ENCODE data around the gene IGF1R. TPM values are rescaled to one million over a fixed set of nuclear protein-coding genes. Genes with fewer than 3 reads are reported as not detected.

The IGF1R gene
- total RNA-seq, 1 experiment from 2014 or later = 16.3 TPM

- DNase-seq (ENCODE audit: low read depth, low spot score) (peak; percentile 31), ATAC-seq (peak; percentile 84)
- Histone ChIP-seq H3K79me2 (ENCODE audit: insufficient read depth, low read length) (no peaks in the 10 kb centered on the region), H4K20me1 (ENCODE audit: insufficient read depth) (no peaks in the 10 kb centered on the region), H3K4me3 (replicated peaks in 1 of 2; ENCODE audit: low read depth in 1 of 2, low read length in 2 of 2) (no peak overlapping the region), H3K27ac (ENCODE audit: low read depth, low read length) (no peak overlapping the region), H3K9me3 (ENCODE audit: control insufficient read depth in 1 of 2, insufficient read depth in 1 of 2, low read depth in 1 of 2, low read length in 2 of 2) (no peaks in the 10 kb centered on the region), H3K9ac (ENCODE audit: low read length) (no peak overlapping the region), H3K9me2 (ENCODE audit: insufficient read depth) (no peaks in the 10 kb centered on the region), H3K36me3 (ENCODE audit: control insufficient read depth in 1 of 2, insufficient read depth in 2 of 2, low read length in 2 of 2) (no peaks in the 10 kb centered on the region), H3K4me1 (ENCODE audit: control insufficient read depth in 1 of 2, insufficient read depth in 2 of 2, low read length in 2 of 2) (no peaks in the 10 kb centered on the region; a peak in 1 of 4 replicates), H2AFZ (ENCODE audit: low read depth, low read length, poor library complexity, severe bottlenecking) (no peak overlapping the region), H3K4me2 (ENCODE audit: low read length) (no peak overlapping the region), H3K27me3 (ENCODE audit: insufficient read depth, low read length) (no peaks in the 10 kb centered on the region)
- POLR2A ChIA-PET = interaction anchor here (0.8 kb wide), 1 partner anchor 439 kb away, joined by 3 read pairs; no protein-coding TSS in a partner anchor
- no peak for TF ChIP-seq YY1 (IDR thresholded peaks at IDR 0.05; ENCODE audit: extremely low read depth, insufficient replicate concordance, low read depth, low read length)
- no peak for TF ChIP-seq JUND (IDR thresholded peaks at IDR 0.05)
- no peak for TF ChIP-seq ZFX (IDR thresholded peaks at IDR 0.05)
- TF ChIP-seq FOSL1 (IDR thresholded peaks at IDR 0.05; ENCODE audit: low read depth) = no peak
- peak; percentile 76 for TF ChIP-seq RAD21 (IDR thresholded peaks at IDR 0.05; ENCODE audit: low read depth)
- no peak for TF ChIP-seq ELF1 (IDR thresholded peaks at IDR 0.05; ENCODE audit: borderline replicate concordance, low read depth)
- no peak for TF ChIP-seq POLR2A (IDR thresholded peaks at IDR 0.05; ENCODE audit: borderline replicate concordance, extremely low read depth, insufficient read depth, insufficient read length)
- TF ChIP-seq REST (IDR thresholded peaks at IDR 0.05; ENCODE audit: low read depth) = no peak
- no peak for TF ChIP-seq ZBTB33 (IDR thresholded peaks at IDR 0.05; ENCODE audit: extremely low read depth, insufficient replicate concordance, low read length)
- TF ChIP-seq CBX3 (IDR thresholded peaks at IDR 0.05; ENCODE audit: low read depth) = peak; percentile 39; the same call in 1 of the 2 replicates
- no peak for TF ChIP-seq TCF7L2 (IDR thresholded peaks at IDR 0.05; ENCODE audit: borderline replicate concordance, extremely low read depth, insufficient read depth, insufficient read length)
- TF ChIP-seq SIN3A (IDR thresholded peaks at IDR 0.05; ENCODE audit: low read depth) = no peak
- TF ChIP-seq CEBPB (IDR thresholded peaks at IDR 0.05; ENCODE audit: low read depth) = no peak
- peak; percentile 51 to 68 (median 66); a peak in 5 of 6 replicates for TF ChIP-seq CTCF (IDR thresholded peaks at IDR 0.05 in 2 of 3, conservative IDR thresholded peaks at IDR 0.05 in 1 of 3; ENCODE audit: borderline replicate concordance in 1 of 3, insufficient read depth in 1 of 3, low read depth in 2 of 3, low read length in 2 of 3)
- no peak for TF ChIP-seq EGR1 (IDR thresholded peaks at IDR 0.05; ENCODE audit: low read depth)
- intact Hi-C loops (cut with micrococcal nuclease) = loop anchor here (2.0 to 10.0 kb wide), 2 partner anchors 101 to 367 kb away; no protein-coding TSS in a partner anchor
- no TSS peak for BruUV-seq (replicated peaks)
- RAD21 ChIA-PET (ENCODE audit: low non-redundant PET in 1 of 2, low total read pairs in 2 of 2, uncharacterized antibody in 2 of 2, unreplicated experiment in 2 of 2) = interaction anchor here in 1 of 2 experiments (0.6 to 0.8 kb wide), 2 partner anchors 8 to 31 kb away, joined by 3 read pairs; no protein-coding TSS in a partner anchor
- CTCF ChIA-PET = interaction anchor here (0.8 to 3.2 kb wide), 12 partner anchors 8 to 363 kb away, joined by 3 to 22 read pairs (median 4); no protein-coding TSS in a partner anchor
Observed at GRCh38 chr15:98881526-98882520, 233.5 kb downstream of the IGF1R start.
